ENCODE measurements around the gene ATP8B4.

Gene ATP8B4

GRCh38 chr15:49865925-49866757 is 252.9 kb downstream of the ATP8B4 start:
- no peak for DNase-seq

- DNase-seq = no peak
These were observed 254.8 kb downstream of the ATP8B4 start for GRCh38 chr15:49864251-49864650.

DNA sequence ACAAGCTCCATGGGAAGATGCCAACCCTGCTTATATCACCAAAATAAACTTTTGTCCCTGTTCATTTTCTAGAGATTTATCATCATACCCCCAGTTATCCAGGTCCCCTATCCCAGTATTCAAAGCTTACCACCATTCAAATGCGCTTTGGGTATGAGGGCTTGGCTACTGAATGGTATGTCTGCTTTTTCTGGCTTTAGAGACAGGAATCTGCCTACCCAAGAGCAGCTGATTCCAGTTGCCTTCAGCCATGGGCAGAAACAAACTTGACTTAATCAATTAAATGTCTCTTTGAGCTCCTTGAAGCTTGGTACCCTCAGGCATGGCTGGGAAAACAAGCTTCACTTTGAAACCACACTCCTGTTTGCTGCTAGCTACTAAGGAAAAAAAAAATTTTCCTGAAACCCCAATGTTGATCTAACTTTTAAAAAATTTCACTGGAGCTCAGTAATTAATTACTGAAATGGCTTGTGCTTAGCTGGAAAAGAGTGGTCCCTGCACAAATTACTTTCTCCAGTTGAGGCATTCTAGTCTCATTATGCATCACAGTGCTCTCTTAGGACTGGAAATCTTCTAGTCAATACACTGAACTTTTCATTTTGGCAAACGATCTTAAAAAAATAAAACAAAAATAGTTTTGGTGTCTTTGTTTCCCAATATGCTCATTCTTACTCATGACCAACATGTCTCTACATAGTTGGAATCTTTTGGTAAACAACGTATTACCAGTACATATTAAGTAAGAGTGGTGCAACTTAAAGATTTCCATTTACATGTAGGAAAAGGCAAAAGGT is 255.4 kb downstream of the ATP8B4 start:
- no peak for DNase-seq

- no peak for DNase-seq
These were observed 258.9 kb downstream of the ATP8B4 start for GRCh38 chr15:49860101-49860500.

GRCh38 chr15:49857496-49858475 is 261.2 kb downstream of the ATP8B4 start:
- DNase-seq = no peak

GRCh38 chr15:49855917-49856637 is 263.0 kb downstream of the ATP8B4 start:
- DNase-seq = no peak

DNA sequence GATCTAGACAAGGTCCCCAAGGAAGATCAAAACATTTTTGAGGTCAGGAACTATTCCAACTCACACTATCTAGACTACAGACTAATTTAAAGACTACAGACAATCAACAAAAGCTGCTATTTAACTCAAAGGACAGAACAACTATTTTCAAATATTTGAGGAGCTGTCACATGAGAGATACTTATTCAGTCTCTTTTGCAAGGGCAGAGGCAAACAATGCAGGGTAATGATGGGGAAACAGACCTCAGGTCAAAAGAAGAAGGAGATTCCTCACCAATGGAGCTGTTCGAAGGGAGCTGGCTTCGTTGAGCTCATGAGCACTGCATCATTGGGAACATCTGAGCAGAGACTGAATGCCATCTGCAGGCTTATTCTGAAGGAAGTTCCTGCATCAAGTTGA is 266.3 kb downstream of the ATP8B4 start:
- DNase-seq = no peak

DNA sequence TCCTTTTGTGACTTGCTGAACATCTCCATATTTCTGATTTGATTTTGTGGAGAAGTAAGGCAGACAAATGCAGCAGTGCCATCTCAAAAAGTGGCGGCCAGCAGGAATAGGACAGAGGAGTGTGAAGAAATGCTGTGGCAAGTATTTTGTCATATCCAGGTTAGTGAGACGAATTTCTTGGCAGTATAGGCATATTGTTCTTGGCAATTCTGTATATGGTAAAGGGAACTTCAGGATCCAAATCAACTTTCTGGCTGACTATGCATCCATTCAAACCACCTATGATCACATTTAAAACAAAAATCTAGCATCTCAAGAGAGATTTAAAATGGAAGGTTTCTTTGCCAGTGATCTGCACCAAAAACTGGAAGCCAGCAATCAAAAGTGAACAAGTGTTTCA is 270.2 kb downstream of the ATP8B4 start:
- no peak for DNase-seq

- DNase-seq = no peak
These were observed 270.7 kb downstream of the ATP8B4 start for GRCh38 chr15:49848282-49848724.

DNA sequence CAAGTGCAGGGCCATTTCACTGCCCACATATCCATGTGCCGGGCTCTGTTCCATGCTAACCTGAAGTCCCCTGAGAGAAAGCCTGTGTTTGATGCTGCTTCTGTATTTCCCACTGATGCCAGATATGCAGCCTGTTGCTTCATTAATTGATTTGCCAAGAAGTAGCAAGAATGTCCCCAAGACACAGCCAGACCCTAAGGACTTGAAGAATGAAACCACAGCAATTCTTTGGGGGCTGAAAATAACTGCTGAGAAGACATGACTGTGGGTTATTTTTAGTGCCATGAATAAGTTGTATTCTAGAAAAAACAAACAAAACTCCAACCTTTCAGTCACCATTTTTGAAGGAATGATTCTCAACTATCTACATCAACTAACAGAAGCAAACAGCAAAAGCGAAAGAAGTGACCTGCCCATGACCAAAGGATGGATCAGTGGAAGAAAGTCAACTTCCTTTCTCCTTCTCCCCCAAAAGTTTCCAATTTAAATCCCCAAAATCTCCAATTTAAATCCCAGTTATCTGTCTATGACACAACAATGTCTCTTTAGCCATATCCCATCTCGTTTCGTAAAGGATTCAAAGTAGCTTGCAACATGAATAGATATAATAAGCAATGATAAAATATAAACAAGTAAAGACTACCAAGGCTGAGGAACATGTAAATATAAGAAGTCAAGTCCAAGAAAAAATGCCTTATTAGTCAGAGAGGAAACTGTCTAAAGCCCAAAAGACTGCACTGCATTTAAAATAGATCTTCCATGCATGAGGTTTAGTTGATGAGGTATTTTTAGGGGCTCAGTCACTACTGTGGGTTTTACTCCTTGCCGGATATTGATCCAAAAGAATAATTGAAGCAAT is 271.4 kb downstream of the ATP8B4 start:
- no peak for DNase-seq

DNA sequence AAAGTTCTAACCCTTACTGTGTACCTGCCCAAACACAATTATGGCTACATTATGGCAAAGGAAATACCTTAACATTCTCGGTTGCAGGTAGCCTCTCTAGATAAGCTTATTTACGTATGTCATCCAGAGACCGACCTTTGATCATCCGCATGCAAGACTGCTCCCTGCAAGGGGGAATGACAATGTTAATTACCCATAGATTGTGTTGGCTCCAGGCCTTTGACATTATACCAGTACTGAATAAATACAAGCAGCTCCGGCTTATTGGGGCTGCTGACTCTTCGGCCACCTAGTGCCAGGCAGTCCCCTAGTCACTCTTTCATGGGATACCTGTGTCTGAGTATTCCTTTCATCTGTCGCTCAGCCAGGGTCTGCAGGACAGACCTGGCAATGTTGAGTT is 274.6 kb downstream of the ATP8B4 start:
- no peak for DNase-seq

GRCh38 chr15:49843725-49844124 is 275.3 kb downstream of the ATP8B4 start:
- no peak for DNase-seq

DNA sequence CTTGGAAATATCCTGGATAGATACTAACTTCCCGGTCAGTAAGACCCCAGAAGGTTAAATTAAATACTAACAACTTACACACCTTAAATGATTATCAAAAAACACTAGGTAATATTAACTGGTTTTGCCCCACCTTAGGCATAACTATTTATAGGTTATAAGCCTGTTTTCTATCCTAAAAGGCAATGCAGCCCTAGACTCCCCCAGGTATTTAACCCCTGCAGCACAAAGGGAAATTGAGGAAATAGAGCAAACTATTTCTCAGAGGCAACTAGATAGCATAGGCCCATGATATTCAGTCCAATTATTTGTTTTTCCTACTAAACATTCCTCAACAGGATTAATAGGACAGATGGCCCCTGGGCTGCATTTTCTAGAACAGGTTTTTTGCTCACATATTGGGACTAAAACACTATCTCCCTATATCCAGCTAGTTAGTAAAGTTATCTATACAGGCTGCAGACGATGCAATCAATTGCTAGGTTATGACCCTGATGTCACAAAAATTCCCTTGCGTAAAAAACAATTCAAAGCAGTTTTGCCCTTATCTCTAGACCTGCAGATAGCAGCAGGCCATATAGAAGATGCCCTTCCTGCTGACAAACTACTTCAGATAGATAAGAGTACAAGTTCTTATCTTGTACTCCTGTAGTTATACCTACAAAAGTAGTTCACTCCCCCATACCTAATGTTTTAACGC is 276.9 kb downstream of the ATP8B4 start:
- no peak for DNase-seq

GRCh38 chr15:49832511-49832910 is 286.5 kb downstream of the ATP8B4 start:
- DNase-seq = no peak

GRCh38 chr15:49831206-49831965 is 287.6 kb downstream of the ATP8B4 start:
- DNase-seq = no peak

GRCh38 chr15:49830391-49830790 is 288.6 kb downstream of the ATP8B4 start:
- no peak for DNase-seq

DNA sequence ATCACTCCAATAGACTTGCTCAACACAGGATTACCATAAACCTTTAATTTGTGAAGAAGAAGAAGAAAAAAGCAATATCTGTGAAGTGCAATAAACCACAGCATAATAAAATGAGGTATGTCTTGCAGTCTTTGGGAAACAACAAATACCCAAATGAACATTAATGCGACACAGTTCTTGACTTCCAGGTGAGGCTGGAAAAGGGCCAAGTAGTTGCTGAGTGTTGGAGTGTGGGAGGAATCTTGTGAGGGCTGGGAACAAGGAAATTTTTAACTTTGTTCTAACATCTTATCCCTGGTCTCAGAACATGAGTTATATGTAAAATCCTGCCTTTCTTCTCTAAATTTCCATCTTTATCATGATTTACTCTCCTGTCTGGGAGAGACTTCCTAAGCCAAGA is 291.7 kb downstream of the ATP8B4 start:
- no peak for DNase-seq

GRCh38 chr15:49826640-49827234 is 292.3 kb downstream of the ATP8B4 start:
- DNase-seq = no peak

Measured in amygdala (tissue), 56 donors.